H9 (cell line): ENCODE results near the gene KAZN. TPM values are rescaled to one million over a fixed set of nuclear protein-coding genes. Genes with fewer than 3 reads are reported as not detected.

Source experiments
- DNase-seq: peaks from one replicate; pipeline ENCODE4 v3.0.0-alpha.2; 2017
- H2AFZ ChIP-seq: one replicate; pipeline ENCODE4 v1.6.1; 2013; ENCODE audit warnings: mild to moderate bottlenecking, low read length, control low read depth, moderate library complexity
- H2AK5ac ChIP-seq: 2 replicates; pipeline ENCODE4 v1.6.1; 2013; ENCODE audit warnings: low read length, control low read depth, mixed read lengths; ENCODE audit not compliant: insufficient read length
- H2BK120ac ChIP-seq: one replicate; pipeline ENCODE4 v1.6.1; 2013; ENCODE audit warnings: low read depth, mild to moderate bottlenecking, low read length, control low read depth, inconsistent platforms; ENCODE audit not compliant: poor library complexity, severe bottlenecking
- H2BK12ac ChIP-seq: 2 replicates; pipeline ENCODE4 v1.6.1; 2013; ENCODE audit warnings: low read length, control low read depth, mixed read lengths, low read depth; ENCODE audit not compliant: insufficient read length
- H2BK15ac ChIP-seq: 2 replicates; pipeline ENCODE4 v1.6.1; 2013; ENCODE audit warnings: low read depth, low read length, control low read depth
- H2BK20ac ChIP-seq: one replicate; pipeline ENCODE4 v1.6.1; 2013; ENCODE audit warnings: low read depth, mild to moderate bottlenecking, low read length, control low read depth, inconsistent platforms; ENCODE audit not compliant: poor library complexity, severe bottlenecking
- H2BK5ac ChIP-seq: 2 replicates; pipeline ENCODE4 v1.6.1; 2013; ENCODE audit warnings: low read length, control low read depth, mixed read lengths; ENCODE audit not compliant: insufficient read length
- H3K14ac ChIP-seq: 2 replicates; pipeline ENCODE4 v1.6.1; 2013; ENCODE audit warnings: low read length, control low read depth; ENCODE audit not compliant: insufficient read depth
- H3K18ac ChIP-seq: 2 replicates; pipeline ENCODE4 v1.6.1; 2013; ENCODE audit warnings: low read depth, mild to moderate bottlenecking, mixed read lengths, low read length, control low read depth; ENCODE audit not compliant: insufficient read length
- H3K23ac ChIP-seq: 2 replicates; pipeline ENCODE4 v1.6.1; 2013; ENCODE audit warnings: low read length, control low read depth, mixed read lengths, low read depth; ENCODE audit not compliant: insufficient read length
- H3K23me2 ChIP-seq: 2 replicates; pipeline ENCODE4 v1.6.1; 2013; ENCODE audit warnings: low read depth, mild to moderate bottlenecking, mixed read lengths, low read length, control low read depth; ENCODE audit not compliant: insufficient read length, poor library complexity, severe bottlenecking
- H3K27ac ChIP-seq: 2 replicates; pipeline ENCODE4 v1.5.1; 2013; ENCODE audit warnings: low read length, control low read depth, mixed read lengths, low read depth; ENCODE audit not compliant: insufficient read length
- H3K27me3 ChIP-seq: 2 replicates; pipeline ENCODE4 v1.6.1; 2013; ENCODE audit warnings: low read length, control low read depth, inconsistent platforms; ENCODE audit not compliant: insufficient read depth
- H3K4ac ChIP-seq: 2 replicates; pipeline ENCODE4 v1.6.1; 2013; ENCODE audit warnings: low read depth, mild to moderate bottlenecking, control low read depth, inconsistent platforms, low read length, moderate library complexity
- H3K4me1 ChIP-seq: 2 replicates; pipeline ENCODE4 v1.6.1; 2013; ENCODE audit warnings: low read length, control low read depth, inconsistent platforms; ENCODE audit not compliant: insufficient read depth
- H3K4me2 ChIP-seq: 2 replicates; pipeline ENCODE4 v1.6.1; 2013; ENCODE audit warnings: low read length, control low read depth, mixed read lengths; ENCODE audit not compliant: insufficient read length, insufficient read depth
- H3K56ac ChIP-seq: 2 replicates; pipeline ENCODE4 v1.6.1; 2013; ENCODE audit warnings: low read depth, mild to moderate bottlenecking, mixed read lengths, low read length, control low read depth; ENCODE audit not compliant: insufficient read length
- H3K79me1 ChIP-seq: 2 replicates; pipeline ENCODE4 v1.6.1; 2013; ENCODE audit warnings: low read depth, mild to moderate bottlenecking, moderate library complexity, low read length, control low read depth, inconsistent platforms; ENCODE audit not compliant: insufficient read depth, poor library complexity, severe bottlenecking
- H3K79me2 ChIP-seq: 2 replicates; pipeline ENCODE4 v1.6.1; 2013; ENCODE audit warnings: low read length, control low read depth, inconsistent platforms; ENCODE audit not compliant: insufficient read depth
- H3K9ac ChIP-seq: 2 replicates; pipeline ENCODE4 v1.6.1; 2013; ENCODE audit warnings: low read length, control low read depth, mixed read lengths; ENCODE audit not compliant: insufficient read length; ENCODE audit errors: extremely low read depth
- H3K9me3 ChIP-seq: one replicate; pipeline ENCODE4 v1.6.1; 2013; ENCODE audit warnings: low read depth, low read length, inconsistent platforms; ENCODE audit not compliant: control insufficient read depth
- H3T11ph ChIP-seq: one replicate; pipeline ENCODE4 v1.6.1; 2013; ENCODE audit warnings: mild to moderate bottlenecking, low read length, control low read depth, inconsistent platforms
- H4K20me1 ChIP-seq: one replicate; pipeline ENCODE4 v1.6.1; 2013; ENCODE audit not compliant: control insufficient read depth, insufficient read length, insufficient read depth
- H4K5ac ChIP-seq: 2 replicates; pipeline ENCODE4 v1.6.1; 2013; ENCODE audit warnings: low read depth, mild to moderate bottlenecking, mixed read lengths, low read length, control low read depth; ENCODE audit not compliant: insufficient read length
- H4K8ac ChIP-seq: replicated peaks from 2 replicates; pipeline ENCODE4 v1.6.1; 2013; ENCODE audit warnings: low read length, control low read depth, mixed read lengths, low read depth; ENCODE audit not compliant: insufficient read length
- H4K91ac ChIP-seq: 2 replicates; pipeline ENCODE4 v1.6.1; 2013; ENCODE audit warnings: low read depth, mild to moderate bottlenecking, moderate library complexity, mixed read lengths, low read length, control low read depth; ENCODE audit not compliant: insufficient read length
- H3K27ac Mint-ChIP-seq, 3 experiments: 2 replicates in 2 of 3; 3 replicates in 1 of 3; pipeline ENCODE4 v1.8.0; 2020 to 2021; ENCODE audit warnings: mixed read lengths in 3 of 3, mild to moderate bottlenecking in 1 of 3, moderate library complexity in 1 of 3
- H3K27me3 Mint-ChIP-seq: 2 replicates; pipeline ENCODE4 v1.8.0; 2021; ENCODE audit warnings: low read depth, mild to moderate bottlenecking, moderate library complexity, mixed read lengths
- H3K36me3 Mint-ChIP-seq, 3 experiments: 2 replicates in 2 of 3; 3 replicates in 1 of 3; pipeline ENCODE4 v1.8.0; 2020 to 2021; ENCODE audit warnings: low read depth in 3 of 3, mixed read lengths in 3 of 3; ENCODE audit not compliant: insufficient read depth in 1 of 3
- H3K4me1 Mint-ChIP-seq, 2 experiments: 2 replicates each; pipeline ENCODE4 v1.8.0; 2020; ENCODE audit warnings: mixed read lengths in 2 of 2
- H3K4me3 Mint-ChIP-seq, 2 experiments: 2 replicates in 1 of 2; 3 replicates in 1 of 2; pipeline ENCODE4 v1.8.0; 2020 to 2021; ENCODE audit warnings: mild to moderate bottlenecking in 2 of 2, mixed read lengths in 2 of 2, moderate library complexity in 1 of 2
- H3K9me3 Mint-ChIP-seq, 2 experiments: 2 replicates in 1 of 2; 3 replicates in 1 of 2; pipeline ENCODE4 v1.8.0; 2020; ENCODE audit warnings: mild to moderate bottlenecking in 2 of 2, mixed read lengths in 2 of 2, moderate library complexity in 1 of 2
- WGBS: extraction: QIAGEN DNeasy Blood & Tissue Kit; methylation state at CpG from one replicate; pipeline ENCODE4 v1.1.7; 2013; ENCODE audit warnings: missing lambda C conversion rate, low lambda C conversion rate, mixed read lengths; ENCODE audit not compliant: insufficient read length; ENCODE audit errors: extremely low coverage; 5-methylcytosine and 5-hydroxymethylcytosine counted together
- total RNA-seq: library from RNA; stranded (reverse); gene quantifications from 2 replicates; pipeline ENCODE4 v1.2.1, GENCODE V29; 2021
- TF ChIP-seq, protein P1 (sequence below): fragments of 200-600 bp; sonication (generic); conservative IDR thresholded peaks from 3 replicates; pipeline ENCODE4 v1.8.0; 2021; ENCODE audit warnings: antibody characterized with exemption, mild to moderate bottlenecking

The KAZN gene
- total RNA-seq, 1 experiment from 2014 or later = 7.6 TPM

DNA sequence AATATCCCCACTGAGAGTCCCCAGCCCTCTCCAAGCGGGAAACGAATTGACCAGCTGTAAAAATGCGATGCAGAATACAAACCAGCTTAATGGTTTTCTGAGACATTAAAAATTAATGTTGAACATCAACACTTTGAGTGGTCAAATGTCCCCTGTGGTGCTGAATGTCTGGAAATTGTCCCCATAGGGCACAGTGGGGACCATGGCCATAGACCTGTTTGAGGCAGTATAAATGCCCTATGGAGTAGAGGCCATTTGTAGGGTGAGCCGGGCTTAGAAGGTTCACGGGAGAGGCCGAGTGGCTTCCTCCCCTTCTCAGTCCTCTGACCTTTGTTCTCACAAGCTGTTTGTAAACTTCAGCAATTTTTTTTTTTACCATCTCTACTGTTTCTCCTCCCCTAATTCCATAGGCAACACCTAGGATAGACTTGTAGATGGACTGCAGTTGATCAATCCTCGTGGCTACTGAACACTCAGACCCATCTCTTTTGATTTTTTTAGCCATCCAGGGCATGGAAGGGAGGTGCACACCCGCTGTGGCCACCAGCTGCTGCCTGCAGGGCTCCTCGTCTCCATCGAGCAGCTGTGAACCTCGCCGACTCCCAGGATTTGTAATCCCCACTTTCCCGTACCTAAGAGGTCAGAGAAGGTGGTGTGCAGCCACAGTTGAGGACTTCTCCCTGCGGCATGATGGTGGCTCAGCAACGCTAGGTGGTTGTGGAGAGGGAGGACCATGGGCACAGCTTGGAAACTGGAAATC, 41.0 kb downstream of the KAZN start:
- Mint-ChIP-seq H3K9me3 (peaks cover under 1 to 1% of the 10 kb centered on the region in 2 experiments), H3K27me3 (peaks cover 1% of the 10 kb centered on the region), H3K4me1 (peaks cover 4% of the 10 kb centered on the region in 2 experiments; a peak in 3 of 4 replicates), H3K27ac (no peak overlapping the region), H3K4me3 (no peak overlapping the region), H3K36me3 (peaks cover 0 to 3% (median under 1%) of the 10 kb centered on the region in 3 experiments; a peak in 4 of 7 replicates)
- Histone ChIP-seq H3K4ac (no peak overlapping the region), H2BK120ac (no peak overlapping the region), H2AFZ (no peak overlapping the region), H4K8ac (no peak overlapping the region), H3K18ac (no peak overlapping the region), H2AK5ac (no peak overlapping the region), H2BK20ac (no peak overlapping the region), H4K91ac (no peak overlapping the region), H3K27me3 (no peaks in the 10 kb centered on the region), H3K14ac (no peak overlapping the region), H4K5ac (no peak overlapping the region), H3K23ac (no peak overlapping the region), H3K56ac (no peak overlapping the region), H3K4me1 (no peaks in the 10 kb centered on the region), H3K9me3 (no peaks in the 10 kb centered on the region), H3K79me2 (no peaks in the 10 kb centered on the region), H3K23me2 (no peaks in the 10 kb centered on the region), H2BK12ac (no peak overlapping the region), H3K9ac (no peak overlapping the region), H3K27ac (no peak overlapping the region), H3T11ph (no peak overlapping the region), H3K4me2 (no peak overlapping the region), H3K79me1 (no peaks in the 10 kb centered on the region), H4K20me1 (no peaks in the 10 kb centered on the region), H2BK5ac (no peak overlapping the region), H2BK15ac (no peak overlapping the region)
- TF ChIP-seq, protein P1, sequence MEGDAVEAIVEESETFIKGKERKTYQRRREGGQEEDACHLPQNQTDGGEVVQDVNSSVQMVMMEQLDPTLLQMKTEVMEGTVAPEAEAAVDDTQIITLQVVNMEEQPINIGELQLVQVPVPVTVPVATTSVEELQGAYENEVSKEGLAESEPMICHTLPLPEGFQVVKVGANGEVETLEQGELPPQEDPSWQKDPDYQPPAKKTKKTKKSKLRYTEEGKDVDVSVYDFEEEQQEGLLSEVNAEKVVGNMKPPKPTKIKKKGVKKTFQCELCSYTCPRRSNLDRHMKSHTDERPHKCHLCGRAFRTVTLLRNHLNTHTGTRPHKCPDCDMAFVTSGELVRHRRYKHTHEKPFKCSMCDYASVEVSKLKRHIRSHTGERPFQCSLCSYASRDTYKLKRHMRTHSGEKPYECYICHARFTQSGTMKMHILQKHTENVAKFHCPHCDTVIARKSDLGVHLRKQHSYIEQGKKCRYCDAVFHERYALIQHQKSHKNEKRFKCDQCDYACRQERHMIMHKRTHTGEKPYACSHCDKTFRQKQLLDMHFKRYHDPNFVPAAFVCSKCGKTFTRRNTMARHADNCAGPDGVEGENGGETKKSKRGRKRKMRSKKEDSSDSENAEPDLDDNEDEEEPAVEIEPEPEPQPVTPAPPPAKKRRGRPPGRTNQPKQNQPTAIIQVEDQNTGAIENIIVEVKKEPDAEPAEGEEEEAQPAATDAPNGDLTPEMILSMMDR = no peak
- no CpG with 5 or more reads among the region's 15 CpGs for WGBS
- DNase-seq = no peak
